ENCODE data around the gene TAS2R16. TPM values are rescaled to one million over a fixed set of nuclear protein-coding genes. Genes with fewer than 3 reads are reported as not detected.

TAS2R16 gene, protein sequence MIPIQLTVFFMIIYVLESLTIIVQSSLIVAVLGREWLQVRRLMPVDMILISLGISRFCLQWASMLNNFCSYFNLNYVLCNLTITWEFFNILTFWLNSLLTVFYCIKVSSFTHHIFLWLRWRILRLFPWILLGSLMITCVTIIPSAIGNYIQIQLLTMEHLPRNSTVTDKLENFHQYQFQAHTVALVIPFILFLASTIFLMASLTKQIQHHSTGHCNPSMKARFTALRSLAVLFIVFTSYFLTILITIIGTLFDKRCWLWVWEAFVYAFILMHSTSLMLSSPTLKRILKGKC
- total RNA-seq = not detected

DNA sequence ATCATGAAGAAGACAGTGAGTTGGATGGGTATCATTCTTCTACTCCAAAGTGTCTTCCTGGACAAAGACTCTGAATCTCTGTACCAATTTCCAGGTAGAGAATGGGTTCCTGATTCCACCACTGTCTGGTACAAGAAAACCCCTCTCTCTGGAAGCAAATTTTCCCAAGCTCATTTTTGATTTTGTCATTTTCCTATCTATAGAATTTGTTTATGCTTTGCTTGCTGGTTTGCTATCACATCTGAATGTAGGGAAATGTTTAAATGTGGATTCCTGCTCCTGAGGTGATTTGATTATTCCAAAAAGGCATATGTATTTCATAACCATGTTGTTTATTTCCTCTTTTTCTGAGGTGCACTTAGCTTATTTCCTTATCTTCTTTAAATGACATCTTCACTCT is at the start of gene TAS2R16:
Gene TAS2R16 (minus strand): TSS at position 101 of the 400 bp plus-strand sequence. CDS start 66 bp downstream, at position 35.

Other genes with a start within 250 kb of the TAS2R16 start
- gene CADPS2, start 109.2 kb downstream of the TAS2R16 start, total RNA-seq = not detected
- gene SLC13A1, start 204.3 kb upstream of the TAS2R16 start, total RNA-seq = not detected